ENCODE measurements around the gene IRAK2.

- TF ChIP-seq CTCF (IDR thresholded peaks at IDR 0.05), result no peak
- no peak for TF ChIP-seq POLR2A (IDR thresholded peaks at IDR 0.05)
Measured at GRCh38 chr3:10145685-10146084, 19.0 kb upstream of the IRAK2 start.

Measured in lower leg skin (tissue), 3 donors.